GM19240 (cell line): ENCODE measurements around the gene MXD3.
"Not testable (repeated sequence)": the region's sequence is repeated elsewhere in the genome, so short reads cannot be mapped to it uniquely, and the experiment has no call there.

ENCODE experiments used
- DNase-seq: peaks from one replicate; pipeline ENCODE4 v3.0.0; 2011; ENCODE audit warnings: low spot score; ENCODE audit not compliant: insufficient read length

MXD3 gene

DNA sequence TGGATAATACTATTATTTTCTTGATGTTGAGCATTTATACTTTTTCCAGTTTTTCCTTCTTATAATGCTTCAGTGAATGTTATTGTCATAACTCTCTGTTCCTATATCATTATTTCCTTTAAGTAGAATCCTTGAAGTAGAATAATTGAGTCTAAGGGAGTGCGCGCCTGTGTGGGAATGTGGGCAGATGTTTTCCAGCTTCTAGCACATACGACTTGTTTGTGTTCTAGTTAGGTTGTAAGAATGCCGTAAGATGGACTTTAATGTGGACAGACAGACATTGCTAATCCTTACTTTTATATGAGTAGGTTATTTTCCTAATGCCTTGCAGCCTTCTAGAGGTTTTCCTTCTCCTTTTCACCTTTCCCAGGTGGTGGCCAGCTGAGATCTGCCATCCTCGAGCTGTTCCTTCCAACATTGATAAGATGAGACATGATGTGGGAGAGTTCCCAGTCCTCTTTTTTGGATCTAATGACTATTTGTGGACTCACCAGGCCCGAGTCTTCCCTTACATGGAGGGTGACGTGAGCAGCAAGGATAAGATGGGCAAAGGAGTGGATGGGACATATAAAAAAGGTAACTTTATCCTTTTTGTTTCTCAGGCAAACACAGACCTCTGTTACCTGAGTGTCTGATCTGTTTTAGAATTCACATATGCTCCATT is 42.3 kb downstream of the MXD3 start:
- no peak for DNase-seq

DNA sequence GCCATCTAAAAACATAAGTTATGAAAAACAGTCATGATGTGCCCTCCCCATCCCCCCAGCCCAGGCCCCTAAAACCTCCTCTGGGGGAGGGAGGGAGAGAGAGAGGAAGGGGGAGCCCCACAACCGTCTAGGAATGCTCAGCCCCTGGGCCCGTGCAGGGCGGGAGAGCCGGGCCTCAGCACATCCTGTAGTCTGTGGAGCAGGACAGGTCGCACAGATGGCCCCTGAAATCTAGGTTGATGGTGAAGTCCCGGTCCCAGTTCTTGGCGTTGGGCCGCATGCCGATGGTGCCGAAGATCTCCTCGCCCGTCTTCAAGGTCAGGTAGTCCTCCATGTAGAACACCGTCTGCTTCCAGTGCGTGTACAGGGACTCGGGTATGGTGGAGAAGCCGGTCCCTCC is 46.3 kb downstream of the MXD3 start:
- no peak for DNase-seq

DNA sequence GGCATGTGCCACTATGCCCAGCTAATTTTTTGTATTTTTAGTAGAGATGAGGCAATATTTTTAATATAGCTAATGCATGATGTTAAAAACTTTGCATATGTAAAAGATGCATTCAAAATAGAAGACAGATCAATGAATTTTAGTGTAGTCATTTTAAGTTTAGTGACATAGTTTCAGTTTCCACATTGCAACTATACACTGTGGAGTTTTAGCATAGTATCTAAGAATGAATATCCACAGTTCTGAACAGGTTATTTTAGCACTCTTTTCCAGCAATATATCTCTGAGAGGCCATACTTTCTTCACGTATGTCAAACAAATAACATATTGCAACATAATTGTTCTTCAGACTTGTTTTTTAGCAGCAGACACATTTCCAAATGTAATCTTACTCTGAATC is 47.5 kb downstream of the MXD3 start:
- DNase-seq: no peak

DNA sequence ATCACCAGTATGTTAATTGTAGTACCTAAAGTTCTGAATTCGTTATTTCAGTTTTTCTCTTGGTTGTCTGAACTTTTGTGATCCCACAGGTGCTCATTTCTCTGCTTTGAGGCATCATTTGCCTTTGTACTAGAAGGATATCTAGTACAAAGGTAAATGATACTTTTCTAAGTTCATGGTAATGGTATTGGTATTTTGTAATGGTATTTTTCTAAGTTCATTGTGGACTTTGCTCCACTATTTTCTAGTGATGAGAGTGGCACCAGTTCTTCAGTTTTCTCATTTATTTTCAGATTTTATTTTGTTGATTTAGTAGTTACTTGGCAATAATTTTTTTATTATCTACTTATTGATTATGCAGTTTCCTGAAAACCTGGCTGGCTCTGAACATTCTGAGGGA is 50.2 kb downstream of the MXD3 start:
- DNase-seq: no peak

DNA sequence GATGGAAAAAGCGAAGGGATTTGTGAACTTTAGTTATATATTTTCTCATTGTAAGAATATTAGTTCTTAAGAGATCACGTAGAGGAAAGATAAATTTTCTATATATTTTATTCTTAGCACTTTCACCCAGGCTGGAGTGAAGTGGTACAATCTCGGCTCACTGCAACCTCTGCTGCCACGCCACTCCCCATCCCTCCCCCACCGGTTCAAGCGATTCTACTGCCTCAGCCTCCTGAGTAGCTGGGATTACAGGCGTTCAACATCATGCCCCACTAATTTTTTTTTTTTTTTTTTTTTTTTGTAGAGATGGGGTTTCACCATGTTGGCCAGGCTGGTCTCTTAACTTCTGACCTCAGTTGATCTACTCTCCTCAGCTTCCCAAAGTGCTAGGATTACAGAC is 50.7 kb downstream of the MXD3 start:
- no peak for DNase-seq

DNA sequence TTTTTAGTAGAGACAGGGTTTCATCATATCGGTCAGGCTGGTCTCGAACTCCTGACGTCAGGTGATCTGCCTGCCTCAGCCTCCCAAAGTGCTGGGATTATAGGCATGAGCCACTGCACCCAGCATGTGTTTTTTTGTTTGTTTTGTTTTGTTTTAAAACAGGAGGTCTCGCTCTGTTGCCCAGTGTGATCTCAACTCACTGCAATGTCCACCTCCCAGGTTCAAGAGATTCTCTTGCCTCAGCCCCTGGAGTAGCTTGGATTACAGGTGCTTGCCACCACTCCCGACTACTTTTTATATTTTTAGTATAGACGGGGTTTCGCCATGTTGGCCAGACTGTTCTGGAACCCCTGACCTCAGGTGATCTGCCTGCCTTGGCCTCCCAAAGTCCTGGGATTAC is 53.0 kb downstream of the MXD3 start:
- not testable (repeated sequence) for DNase-seq
